HUES48 (cell line): Measurements from ENCODE around the gene TTLL5.

Experiments used
- H3K27ac ChIP-seq: one replicate; pipeline ENCODE4 v1.7.0; 2013; ENCODE audit warnings: low read depth, low read length, inconsistent platforms
- H3K27me3 ChIP-seq: 2 replicates; pipeline ENCODE4 v1.6.1; 2013; ENCODE audit warnings: mild to moderate bottlenecking, low read length; ENCODE audit not compliant: control insufficient read depth, insufficient read depth
- H3K36me3 ChIP-seq: 2 replicates; pipeline ENCODE4 v1.6.1; 2013; ENCODE audit warnings: low read length; ENCODE audit not compliant: control insufficient read depth, insufficient read depth
- H3K4me1 ChIP-seq: 2 replicates; pipeline ENCODE4 v1.6.1; 2013; ENCODE audit warnings: mild to moderate bottlenecking, low read length; ENCODE audit not compliant: control insufficient read depth, insufficient read depth
- H3K4me3 ChIP-seq: 2 replicates; pipeline ENCODE4 v1.5.1; 2013; ENCODE audit warnings: mild to moderate bottlenecking, low read depth, low read length
- H3K9ac ChIP-seq: 2 replicates; pipeline ENCODE4 v1.6.1; 2013; ENCODE audit warnings: mild to moderate bottlenecking, low read depth, low read length, moderate library complexity
- H3K9me3 ChIP-seq: 2 replicates; pipeline ENCODE4 v1.6.1; 2013; ENCODE audit warnings: low read length; ENCODE audit not compliant: control insufficient read depth, insufficient read depth

TTLL5 gene

DNA sequence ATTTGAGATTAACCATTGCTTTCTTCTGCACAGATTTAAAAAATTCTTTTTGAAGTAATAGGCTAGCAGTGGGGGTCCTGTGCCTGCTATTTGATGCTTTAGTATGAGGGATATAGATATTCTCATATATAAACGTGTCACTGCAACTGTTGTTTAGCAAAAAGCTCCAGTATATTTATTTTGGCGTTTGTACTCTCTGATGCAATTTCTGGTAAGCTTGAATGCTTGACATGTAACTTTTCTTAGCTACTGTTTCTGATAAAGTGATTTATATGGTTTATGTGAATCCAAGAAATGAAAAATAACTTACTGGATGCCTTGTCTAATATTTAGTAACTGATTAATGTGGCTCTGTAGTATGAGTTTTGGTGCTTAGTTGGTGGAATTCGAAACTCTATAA is 77.1 kb downstream of the TTLL5 start:
- Histone ChIP-seq H3K9me3 (no peaks in the 10 kb centered on the region), H3K27me3 (no peaks in the 10 kb centered on the region), H3K4me1 (peaks cover 7% of the 10 kb centered on the region; the same call in 1 of the 2 replicates), H3K27ac (no peak overlapping the region), H3K4me3 (no peak overlapping the region), H3K9ac (no peak overlapping the region), H3K36me3 (peaks cover 46% of the 10 kb centered on the region)

DNA sequence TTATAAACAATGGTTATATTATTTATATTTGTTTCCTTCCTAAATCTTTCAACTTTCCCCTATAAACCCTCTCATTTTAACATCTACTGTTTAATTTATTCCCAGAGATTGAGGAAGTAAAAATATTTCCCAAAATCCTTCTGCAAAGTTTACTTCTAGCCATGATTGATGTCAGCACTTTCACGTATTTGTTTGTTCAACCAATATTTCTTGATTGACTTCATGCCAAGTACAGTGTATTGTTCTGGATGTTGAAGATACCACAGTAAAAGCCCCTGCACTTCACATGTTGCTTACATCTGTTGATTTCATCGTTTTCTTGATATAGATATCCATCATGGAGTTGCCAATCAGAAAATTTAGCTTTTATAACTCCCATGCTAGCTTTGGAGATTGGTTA is 81.8 kb downstream of the TTLL5 start:
- Histone ChIP-seq H3K27me3 (no peaks in the 10 kb centered on the region), H3K4me1 (no peaks in the 10 kb centered on the region), H3K36me3 (peaks cover 35% of the 10 kb centered on the region), H3K9ac (no peak overlapping the region), H3K27ac (no peak overlapping the region), H3K4me3 (no peak overlapping the region), H3K9me3 (no peaks in the 10 kb centered on the region)

DNA sequence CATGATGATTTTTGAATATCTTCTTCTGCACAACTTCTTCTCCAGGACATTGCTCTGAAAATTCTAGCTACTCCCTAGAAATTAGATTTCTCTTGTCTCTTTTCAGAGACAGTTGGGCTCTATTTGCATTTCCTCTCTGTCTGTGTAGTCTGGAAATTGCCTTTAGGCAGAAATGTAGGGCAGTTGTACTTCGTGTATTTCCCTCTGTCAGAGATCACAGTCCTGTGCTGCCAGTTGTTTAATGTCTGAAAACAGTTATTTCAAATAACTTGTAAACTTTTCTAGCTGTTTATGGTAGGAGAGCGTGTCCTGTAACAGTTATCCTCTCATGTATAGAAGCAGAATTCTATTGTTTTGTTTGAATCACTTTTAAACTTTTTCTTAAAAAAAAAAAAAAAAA is 86.9 kb downstream of the TTLL5 start:
- Histone ChIP-seq H3K4me1 (no peaks in the 10 kb centered on the region), H3K4me3 (no peak overlapping the region), H3K9ac (no peak overlapping the region), H3K27ac (no peak overlapping the region), H3K9me3 (no peaks in the 10 kb centered on the region), H3K36me3 (peaks cover 47% of the 10 kb centered on the region), H3K27me3 (no peaks in the 10 kb centered on the region)

DNA sequence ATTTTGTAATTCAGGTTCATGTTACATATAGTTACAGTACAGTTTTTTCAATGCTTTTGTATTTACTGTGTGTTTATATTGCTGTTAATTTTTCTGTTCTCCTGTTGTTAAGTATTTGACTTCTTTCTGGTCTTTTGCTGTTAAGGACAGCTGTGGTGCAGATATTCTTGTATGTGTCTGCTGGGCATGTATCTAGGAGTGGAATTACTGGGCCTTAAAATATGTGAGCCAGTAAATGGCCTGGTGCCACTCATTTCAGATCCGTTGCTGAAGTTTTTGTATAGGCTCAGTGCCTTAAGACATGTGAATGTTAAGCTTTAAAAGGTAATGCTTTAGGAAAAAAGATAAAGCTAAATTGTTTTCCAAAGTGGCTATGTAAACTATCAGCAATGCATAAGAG is 87.3 kb downstream of the TTLL5 start:
- H3K9me3 ChIP-seq = no peaks in the 10 kb centered on the region
- H3K27ac ChIP-seq = no peak overlapping the region
- H3K4me1 ChIP-seq = no peaks in the 10 kb centered on the region
- H3K9ac ChIP-seq = no peak overlapping the region
- H3K27me3 ChIP-seq = no peaks in the 10 kb centered on the region
- no peak overlapping the region for H3K4me3 ChIP-seq
- H3K36me3 ChIP-seq = peaks cover 47% of the 10 kb centered on the region

DNA sequence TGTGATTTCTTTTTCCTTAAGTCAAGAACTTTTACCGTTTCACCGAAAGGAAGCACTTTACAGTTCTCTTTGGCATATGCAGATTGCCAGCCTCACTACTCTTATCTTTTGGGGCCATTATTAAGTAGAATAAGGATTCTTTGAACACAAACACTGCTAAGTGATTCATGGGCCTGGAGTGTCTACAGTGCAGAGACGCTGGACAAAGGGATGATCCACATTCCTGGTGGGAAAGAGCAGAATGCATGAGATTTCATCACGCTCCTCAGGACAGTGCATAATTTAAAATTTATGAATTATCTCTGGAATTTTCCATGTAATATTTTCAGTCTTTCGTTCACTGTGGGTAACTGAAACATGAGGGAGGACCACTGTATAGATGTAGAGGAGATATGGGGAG is 90.2 kb downstream of the TTLL5 start:
- Histone ChIP-seq H3K4me3 (no peak overlapping the region), H3K9me3 (no peaks in the 10 kb centered on the region), H3K4me1 (no peaks in the 10 kb centered on the region), H3K27me3 (no peaks in the 10 kb centered on the region), H3K36me3 (peaks cover 36% of the 10 kb centered on the region), H3K27ac (no peak overlapping the region), H3K9ac (no peak overlapping the region)

DNA sequence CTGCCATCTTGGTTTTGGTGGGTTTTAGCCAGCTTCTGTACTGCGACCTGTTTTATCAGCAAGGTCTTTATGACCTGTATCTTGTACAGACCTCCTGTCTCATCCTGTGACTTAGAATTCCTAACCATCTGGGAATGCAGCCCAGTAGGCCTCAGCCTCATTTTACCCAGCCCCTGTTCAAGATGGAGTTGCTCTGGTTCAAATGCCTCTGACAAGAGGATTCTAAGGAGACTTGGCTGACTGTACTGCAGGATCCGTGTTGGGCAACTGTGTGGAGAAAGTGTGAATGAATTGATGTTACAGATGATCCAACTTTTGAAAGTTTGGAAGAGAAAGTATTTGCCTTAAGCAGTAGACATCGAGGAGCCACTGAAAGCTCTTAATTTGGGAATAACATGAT is 91.0 kb downstream of the TTLL5 start:
- no peak overlapping the region for H3K27ac ChIP-seq
- no peak overlapping the region for H3K4me3 ChIP-seq
- no peaks in the 10 kb centered on the region for H3K9me3 ChIP-seq
- H3K36me3 ChIP-seq = peaks cover 28% of the 10 kb centered on the region
- H3K9ac ChIP-seq = no peak overlapping the region
- no peaks in the 10 kb centered on the region for H3K4me1 ChIP-seq
- H3K27me3 ChIP-seq = no peaks in the 10 kb centered on the region

DNA sequence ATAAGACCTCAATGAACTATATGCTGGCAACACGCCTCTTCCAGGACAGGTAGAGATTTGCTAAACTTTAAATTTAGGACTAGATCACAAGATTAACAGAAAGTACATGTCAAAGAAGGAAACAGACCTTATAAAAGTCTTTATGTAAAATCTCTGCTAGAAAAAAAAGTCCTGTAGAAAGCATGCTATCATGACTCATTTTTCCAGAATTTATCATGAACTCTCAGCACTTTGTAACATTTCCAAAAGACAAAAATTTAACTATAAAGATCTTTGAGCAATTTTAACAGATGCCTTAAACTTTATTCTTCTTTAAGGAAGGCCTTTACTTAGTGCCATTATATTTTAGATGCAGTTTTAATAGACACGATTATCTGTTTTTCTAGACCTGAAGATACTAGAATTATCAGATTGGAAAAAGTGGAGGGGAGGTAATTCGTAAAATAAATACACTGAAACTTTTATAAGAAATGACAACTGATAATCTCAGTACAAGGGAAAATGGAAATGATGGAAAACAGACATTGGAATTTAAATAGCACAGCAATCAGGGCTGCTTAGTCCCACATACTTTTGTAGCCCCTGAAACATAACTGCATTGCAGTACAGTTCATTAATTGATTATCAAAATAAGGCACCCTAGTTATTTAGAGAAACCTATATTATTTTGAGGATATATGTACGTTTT is 92.0 kb downstream of the TTLL5 start:
- Histone ChIP-seq H3K9me3 (no peaks in the 10 kb centered on the region), H3K4me1 (no peaks in the 10 kb centered on the region), H3K9ac (no peak overlapping the region), H3K4me3 (no peak overlapping the region), H3K27ac (no peak overlapping the region), H3K27me3 (no peaks in the 10 kb centered on the region), H3K36me3 (peaks cover 28% of the 10 kb centered on the region)

DNA sequence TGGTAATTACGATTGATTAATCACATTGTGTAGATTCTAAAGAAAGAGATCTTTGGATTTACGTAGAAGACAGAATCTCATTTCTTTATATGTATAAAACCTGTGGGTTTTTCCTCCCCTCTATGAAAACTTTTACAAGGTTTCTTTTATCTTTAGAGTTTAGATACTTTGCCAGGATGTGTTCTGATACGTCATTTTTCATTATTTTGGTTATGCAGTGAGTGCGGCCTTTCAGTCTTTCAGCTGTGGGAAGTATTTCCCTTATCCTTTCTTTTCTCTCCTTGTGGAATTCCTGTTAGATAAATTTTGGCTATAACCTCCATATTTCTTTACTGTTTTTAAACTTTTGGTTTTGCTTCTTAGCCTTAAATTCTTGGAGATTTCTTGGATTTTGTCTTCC is 92.7 kb downstream of the TTLL5 start:
- Histone ChIP-seq H3K27ac (no peak overlapping the region), H3K36me3 (peaks cover 28% of the 10 kb centered on the region), H3K9me3 (no peaks in the 10 kb centered on the region)

DNA sequence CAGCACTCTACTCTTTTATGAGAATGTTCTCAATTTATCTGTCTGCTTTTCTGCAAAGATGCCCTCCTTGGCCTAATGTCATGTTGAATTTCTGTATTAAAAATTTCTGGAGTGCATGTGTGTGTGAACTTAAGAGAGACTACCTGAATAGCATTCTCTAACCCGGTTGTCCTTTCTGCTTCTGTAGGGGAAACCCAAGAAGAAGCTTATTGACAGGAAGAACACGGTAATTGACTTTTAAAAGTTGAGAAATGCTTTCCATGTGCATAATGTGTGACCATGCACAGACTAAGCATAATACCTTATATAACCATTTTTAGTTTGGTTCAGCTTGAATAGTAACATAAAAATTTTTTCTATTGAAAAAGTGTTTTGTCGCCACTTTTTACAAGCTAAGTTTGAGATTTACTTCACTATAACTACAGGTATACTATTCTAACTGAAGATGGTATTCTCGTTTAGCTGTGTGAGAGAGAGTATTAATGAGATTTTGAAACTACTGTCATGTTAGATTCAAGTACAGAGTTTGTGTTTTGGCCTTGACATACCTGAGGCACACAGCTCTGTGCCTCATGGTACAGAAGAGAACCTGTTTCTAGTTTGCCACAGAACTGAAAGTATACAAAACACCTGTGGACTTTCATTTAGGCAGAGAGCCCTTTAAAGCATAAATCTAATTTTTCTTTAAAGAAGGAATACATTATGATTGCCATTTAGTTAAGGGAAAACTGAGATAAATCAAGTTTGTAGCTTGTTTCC is 96.8 kb downstream of the TTLL5 start:
- Histone ChIP-seq H3K27me3 (no peaks in the 10 kb centered on the region), H3K4me3 (no peak overlapping the region), H3K4me1 (no peaks in the 10 kb centered on the region), H3K9ac (no peak overlapping the region), H3K36me3 (peaks cover 12% of the 10 kb centered on the region; the same call in 1 of the 2 replicates), H3K9me3 (no peaks in the 10 kb centered on the region), H3K27ac (no peak overlapping the region)

More for the DNA sequence above, 92.7 kb downstream of the TTLL5 start:
- Histone ChIP-seq H3K4me3 (no peak overlapping the region), H3K4me1 (no peaks in the 10 kb centered on the region), H3K9ac (no peak overlapping the region), H3K27me3 (no peaks in the 10 kb centered on the region)

DNA sequence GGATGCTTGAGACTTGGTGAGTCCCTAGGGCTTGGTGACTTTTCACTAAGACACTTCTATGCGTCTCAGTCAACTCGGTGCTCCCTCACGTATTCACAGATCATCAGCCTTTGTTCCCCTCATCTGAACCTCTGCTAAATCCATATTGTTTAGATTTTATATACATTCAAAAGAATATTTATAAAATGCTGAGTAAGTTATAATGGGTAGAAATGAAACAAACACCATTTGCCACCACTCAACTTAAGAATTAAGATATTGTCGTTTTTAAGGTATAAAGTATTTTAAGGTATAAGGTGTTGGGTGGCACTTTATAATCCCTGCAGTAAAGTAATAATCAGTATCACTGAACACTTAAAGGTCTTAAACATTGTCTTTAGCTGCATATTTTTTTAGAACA is 103.0 kb downstream of the TTLL5 start:
- Histone ChIP-seq H3K4me1 (no peaks in the 10 kb centered on the region), H3K36me3 (peaks cover 28% of the 10 kb centered on the region), H3K27me3 (no peaks in the 10 kb centered on the region), H3K9ac (no peak overlapping the region), H3K4me3 (no peak overlapping the region), H3K9me3 (no peaks in the 10 kb centered on the region), H3K27ac (no peak overlapping the region)

DNA sequence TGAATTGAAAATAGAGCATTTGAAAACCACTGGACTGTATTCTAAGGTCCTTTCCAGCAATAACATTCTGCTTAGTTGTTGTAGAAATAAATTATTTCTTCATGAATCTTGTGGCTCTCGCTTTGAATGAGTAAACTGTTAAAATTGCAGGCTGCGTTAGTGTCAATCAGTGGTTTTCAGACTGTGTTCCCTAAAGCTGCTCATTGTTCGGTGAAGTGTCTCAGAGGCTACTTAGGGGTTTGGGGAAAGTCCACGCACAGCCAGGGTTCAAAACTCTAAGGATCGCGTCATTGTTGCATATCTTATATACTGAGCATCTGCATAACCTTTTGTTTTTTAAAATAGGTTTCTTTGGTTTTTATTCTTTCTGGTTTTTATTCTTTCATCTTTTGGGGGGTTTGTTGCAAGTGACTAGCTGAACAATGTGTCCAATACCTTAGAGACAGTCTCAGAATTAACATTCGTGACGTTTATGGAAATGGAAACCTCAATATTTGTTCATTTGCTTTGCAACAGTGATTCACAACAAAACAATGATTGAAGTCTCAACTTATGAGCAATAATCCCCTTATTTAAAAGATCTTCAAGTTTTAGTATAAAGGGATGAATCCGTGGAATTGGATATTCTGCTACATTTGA is 108.1 kb downstream of the TTLL5 start:
- Histone ChIP-seq H3K4me3 (no peak overlapping the region), H3K9ac (no peak overlapping the region), H3K27ac (no peak overlapping the region), H3K27me3 (no peaks in the 10 kb centered on the region), H3K9me3 (no peaks in the 10 kb centered on the region), H3K4me1 (no peaks in the 10 kb centered on the region), H3K36me3 (peaks cover 39% of the 10 kb centered on the region)
